Thyroid gland (tissue), 4 donors: ENCODE results near the gene LRRFIP1.

Experiments
- POLR2A ChIP-seq, 2 donors: fragments of 450-650 bp; IDR thresholded peaks; one replicate each; pipeline ENCODE4 v1.6.1; 2017; ENCODE audit warnings: antibody characterized with exemption in 2 of 2, mild to moderate bottlenecking in 2 of 2, moderate library complexity in 1 of 2
- TF ChIP-seq, protein P1 (sequence below), 6 experiments: fragments of 200-600 bp in 3 of 6; fragments of 450-650 bp in 3 of 6; sonication (generic) in 3 of 6; IDR thresholded peaks; one replicate each; pipeline ENCODE4 v1.5.1; 2016 to 2019; ENCODE audit warnings: antibody characterized with exemption in 6 of 6, mild to moderate bottlenecking in 2 of 6, inconsistent platforms in 1 of 6, moderate library complexity in 1 of 6

DNA sequence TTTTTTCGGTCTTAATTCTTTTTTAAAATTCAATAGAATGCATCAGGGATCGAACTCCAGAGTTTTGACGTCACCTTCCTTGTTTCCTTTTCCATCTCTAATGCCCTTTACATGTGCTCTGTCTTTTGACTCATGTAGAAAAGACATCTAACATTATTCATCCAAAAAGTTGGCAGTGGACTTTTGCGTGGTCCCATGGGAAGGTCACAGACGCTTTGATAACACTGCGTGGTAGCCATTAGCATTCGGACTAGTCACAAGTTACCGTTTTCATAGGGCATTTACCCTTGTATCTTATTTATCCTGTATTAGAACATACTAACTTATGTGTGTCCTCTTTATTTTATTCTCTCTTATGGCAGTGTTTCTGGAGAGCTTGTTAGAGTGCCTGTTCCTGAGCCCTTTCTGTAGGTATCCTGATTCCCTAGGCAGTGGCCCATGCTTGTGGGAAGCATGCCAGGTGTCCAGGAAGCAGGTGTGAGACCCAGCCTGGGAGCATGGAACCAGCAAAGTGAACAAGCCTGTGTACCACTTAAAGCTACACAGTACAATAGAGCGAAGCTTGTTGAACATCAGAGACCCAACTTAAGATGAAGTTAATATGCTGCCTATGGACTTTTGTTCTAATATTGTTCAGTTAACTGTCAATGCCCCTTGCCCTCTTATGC, 97.6 kb downstream of the LRRFIP1 start:
- TF ChIP-seq, protein P1, sequence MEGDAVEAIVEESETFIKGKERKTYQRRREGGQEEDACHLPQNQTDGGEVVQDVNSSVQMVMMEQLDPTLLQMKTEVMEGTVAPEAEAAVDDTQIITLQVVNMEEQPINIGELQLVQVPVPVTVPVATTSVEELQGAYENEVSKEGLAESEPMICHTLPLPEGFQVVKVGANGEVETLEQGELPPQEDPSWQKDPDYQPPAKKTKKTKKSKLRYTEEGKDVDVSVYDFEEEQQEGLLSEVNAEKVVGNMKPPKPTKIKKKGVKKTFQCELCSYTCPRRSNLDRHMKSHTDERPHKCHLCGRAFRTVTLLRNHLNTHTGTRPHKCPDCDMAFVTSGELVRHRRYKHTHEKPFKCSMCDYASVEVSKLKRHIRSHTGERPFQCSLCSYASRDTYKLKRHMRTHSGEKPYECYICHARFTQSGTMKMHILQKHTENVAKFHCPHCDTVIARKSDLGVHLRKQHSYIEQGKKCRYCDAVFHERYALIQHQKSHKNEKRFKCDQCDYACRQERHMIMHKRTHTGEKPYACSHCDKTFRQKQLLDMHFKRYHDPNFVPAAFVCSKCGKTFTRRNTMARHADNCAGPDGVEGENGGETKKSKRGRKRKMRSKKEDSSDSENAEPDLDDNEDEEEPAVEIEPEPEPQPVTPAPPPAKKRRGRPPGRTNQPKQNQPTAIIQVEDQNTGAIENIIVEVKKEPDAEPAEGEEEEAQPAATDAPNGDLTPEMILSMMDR (IDR thresholded peaks at IDR 0.05) = no peak
- TF ChIP-seq POLR2A (IDR thresholded peaks at IDR 0.05) = no peak
